Transverse colon (tissue), 4 donors: ENCODE measurements around the gene CSNK1G1. TPM values are rescaled to one million over a fixed set of nuclear protein-coding genes. Genes with fewer than 3 reads are reported as not detected.

Experiments used
- DNase-seq: peaks from one replicate; pipeline ENCODE4 v3.0.0-alpha.2; 2019
- H3K27ac ChIP-seq, 4 donors: fragments of 200-600 bp; sonication (generic); 2 replicates each; pipeline ENCODE4 v1.5.1; 2016 to 2018; ENCODE audit warnings: inconsistent platforms in 4 of 4
- H3K27me3 ChIP-seq: fragments of 200-600 bp; sonication (generic); 2 replicates; pipeline ENCODE4 v1.5.1; 2017; ENCODE audit warnings: inconsistent platforms
- H3K36me3 ChIP-seq, 4 donors: fragments of 200-600 bp; sonication (generic); 2 replicates each; pipeline ENCODE4 v1.5.1; 2017 to 2019; ENCODE audit warnings: inconsistent platforms in 4 of 4
- H3K4me1 ChIP-seq, 4 donors: fragments of 200-600 bp; sonication (generic); 2 replicates each; pipeline ENCODE4 v1.5.1; 2017 to 2020; ENCODE audit warnings: inconsistent platforms in 4 of 4
- H3K4me3 ChIP-seq, 4 donors: fragments of 200-600 bp; sonication (generic); 1 replicate in 1 of 4; 2 replicates in 3 of 4; pipeline versions ENCODE4 v1.5.1 to v1.6.1; 2017 to 2019; ENCODE audit warnings: inconsistent platforms in 4 of 4
- H3K9me3 ChIP-seq, 2 donors: fragments of 200-600 bp; sonication (generic); 2 replicates each; pipeline ENCODE4 v1.5.1; 2017 to 2019; ENCODE audit warnings: inconsistent platforms in 2 of 2
- CTCF ChIP-seq, 5 experiments: fragments of 200-600 bp in 3 of 5; fragments of 450-650 bp in 2 of 5; sonication (generic) in 3 of 5; IDR thresholded peaks; 1 replicate in 2 of 5; 2 replicates in 3 of 5; pipeline ENCODE4 v1.5.1; 2016 to 2017; ENCODE audit warnings: antibody characterized with exemption in 5 of 5, inconsistent platforms in 3 of 5, mild to moderate bottlenecking in 2 of 5, moderate library complexity in 1 of 5
- EP300 ChIP-seq: sonication (generic); formaldehyde crosslinking; IDR thresholded peaks from one replicate; pipeline ENCODE4 v1.6.1; 2017; ENCODE audit warnings: antibody characterized with exemption, low read depth
- POLR2A ChIP-seq: fragments of 450-650 bp; IDR thresholded peaks from one replicate; pipeline ENCODE4 v1.6.1; 2016; ENCODE audit warnings: antibody characterized with exemption, mild to moderate bottlenecking, moderate library complexity
- POLR2AphosphoS5 ChIP-seq, 3 donors: sonication (generic); formaldehyde crosslinking; IDR thresholded peaks; one replicate each; pipeline ENCODE4 v1.6.1; 2016; ENCODE audit warnings: antibody characterized with exemption in 3 of 3
- WGBS, 2 donors: methylation state at CpG; one replicate each; pipeline ENCODE4 v1.1.5; 2018; ENCODE audit warnings: low coverage in 1 of 2; 5-methylcytosine and 5-hydroxymethylcytosine counted together
- in situ Hi-C, 4 donors: fragments of 200-750 bp; cut with MboI; loops; one replicate each; pipeline versions ENCODE4 v1.15.0 to v1.15.1; 2017; ENCODE audit warnings: low sequenced_read_pairs in 3 of 4, low pct_ligation_motif_present in 1 of 4, low pct_unique_long_range_greater_than_20kb in 1 of 4
- intact Hi-C: fragments of 100-400 bp; cut with DNase I; formaldehyde crosslinking; loops from one replicate; pipeline ENCODE4 v1.15.1; 2023; ENCODE audit warnings: low total_unique reads
- total RNA-seq, 4 donors: library from RNA; depleted of rRNA; stranded (reverse); fragments of >200 nt; gene quantifications; one replicate each; pipeline ENCODE4 v1.1.0, GENCODE V29; 2016

Gene CSNK1G1
- total RNA-seq, 4 donors from 2014 or later: 6.2 to 34.4 (median 19.7) TPM

GRCh38 chr15:64247535-64247905 lies 108.5 kb downstream of the CSNK1G1 start:
- peak overlapping the region; percentile 40 to 74 (median 58) for H3K27ac ChIP-seq
- DNase-seq: no peak
- in situ Hi-C loops (no loop called here), intact Hi-C loops (no loop called here)
- no peaks in the 10 kb centered on the region for H3K36me3 ChIP-seq
- TF ChIP-seq POLR2AphosphoS5 (IDR thresholded peaks at IDR 0.05) (no peak), POLR2A (no peak), CTCF (IDR thresholded peaks at IDR 0.05) (no peak), EP300 (no peak)
- H3K9me3 ChIP-seq: no peaks in the 10 kb centered on the region
- H3K4me1 ChIP-seq: peaks cover 5 to 49% (median 31%) of the 10 kb centered on the region in 4 donors
- H3K27me3 ChIP-seq: no peaks in the 10 kb centered on the region
- no peak overlapping the region for H3K4me3 ChIP-seq

DNA sequence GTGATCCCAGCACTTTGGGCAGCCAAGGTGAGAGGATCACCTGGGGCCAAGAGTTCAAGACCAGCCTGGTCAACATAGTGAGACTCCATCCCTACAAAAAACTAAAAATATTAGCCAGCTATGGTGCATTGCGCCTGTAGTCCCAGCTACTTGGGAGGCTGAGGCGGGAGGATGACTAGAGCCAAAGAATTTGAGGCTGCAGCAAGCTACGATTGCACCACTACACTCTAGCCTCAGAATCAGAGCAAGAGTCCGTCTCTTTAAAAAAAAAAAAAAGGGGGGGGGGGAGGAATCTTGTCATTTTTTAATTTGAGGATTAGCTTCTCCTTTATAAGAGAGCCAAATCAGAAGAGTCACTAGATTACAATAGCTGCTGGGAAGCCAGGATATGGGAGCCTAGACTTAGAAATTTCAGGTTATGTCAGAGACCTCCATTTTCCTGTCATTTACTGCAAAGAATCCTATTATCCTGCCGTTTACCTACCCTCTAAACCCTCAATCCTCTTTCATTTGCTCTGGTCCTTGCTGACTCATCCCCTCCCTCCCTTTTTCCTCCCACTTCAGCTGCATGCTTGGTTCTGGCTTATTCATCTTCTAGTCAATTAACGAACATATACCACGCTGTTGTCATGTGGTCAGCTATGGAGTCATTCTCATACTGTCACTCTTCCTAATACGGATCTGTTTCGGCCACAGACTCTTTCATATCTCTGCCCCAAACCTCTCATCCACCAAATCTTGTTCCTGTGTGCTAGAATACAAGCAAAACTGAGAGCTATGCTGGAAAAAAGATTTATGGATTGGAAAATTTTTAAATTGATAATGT lies 109.4 kb downstream of the CSNK1G1 start:
- Histone ChIP-seq H3K4me1 (peaks cover 5 to 49% (median 31%) of the 10 kb centered on the region in 4 donors), H3K27ac (peak overlapping the region in 1 of 4 donors; percentile 74), H3K36me3 (no peaks in the 10 kb centered on the region), H3K27me3 (no peaks in the 10 kb centered on the region), H3K9me3 (no peaks in the 10 kb centered on the region), H3K4me3 (no peak overlapping the region)
- in situ Hi-C loops: no loop called here
- no peak for TF ChIP-seq EP300
- TF ChIP-seq POLR2A: no peak
- TF ChIP-seq POLR2AphosphoS5 (IDR thresholded peaks at IDR 0.05): no peak
- no peak for TF ChIP-seq CTCF (IDR thresholded peaks at IDR 0.05)
- intact Hi-C loops: no loop called here
- no peak for DNase-seq
- 72 to 73% methylated on average over 6 to 9 of the region's 9 CpGs for WGBS, 2 donors

DNA sequence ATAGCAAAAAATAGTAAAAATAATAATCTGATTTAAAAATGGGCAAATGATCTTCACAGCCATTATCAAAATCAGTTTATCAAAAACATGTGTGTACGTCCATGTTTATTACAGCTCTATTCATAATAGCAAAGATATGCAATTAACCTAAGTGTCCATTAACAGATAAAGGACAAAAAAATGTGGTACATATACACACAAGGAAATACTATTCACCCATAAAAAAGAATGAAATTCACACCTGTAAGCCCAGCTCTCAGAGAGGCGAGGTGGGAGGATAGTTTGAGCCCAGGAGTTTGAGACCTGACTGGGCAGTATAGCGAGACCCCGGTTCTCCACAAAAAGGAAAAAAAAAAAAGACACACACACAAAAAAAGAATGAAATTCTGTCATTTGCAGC lies 110.6 kb downstream of the CSNK1G1 start:
- intact Hi-C loops (no loop called here), in situ Hi-C loops (no loop called here)
- TF ChIP-seq POLR2AphosphoS5 (IDR thresholded peaks at IDR 0.05) (no peak), CTCF (IDR thresholded peaks at IDR 0.05) (no peak), POLR2A (no peak), EP300 (no peak)
- H3K4me1 ChIP-seq: peaks cover 5 to 45% (median 30%) of the 10 kb centered on the region in 4 donors
- WGBS, 2 donors: 94 to 100% methylated on average over 1 to 4 of the region's 4 CpGs
- no peak overlapping the region for H3K4me3 ChIP-seq
- H3K27ac ChIP-seq: no peak overlapping the region
- H3K27me3 ChIP-seq: no peaks in the 10 kb centered on the region
- no peak for DNase-seq
- H3K36me3 ChIP-seq: no peaks in the 10 kb centered on the region
- no peaks in the 10 kb centered on the region for H3K9me3 ChIP-seq

- no peak for TF ChIP-seq POLR2AphosphoS5 (IDR thresholded peaks at IDR 0.05)
- no peak for TF ChIP-seq CTCF (IDR thresholded peaks at IDR 0.05)
- Histone ChIP-seq H3K9me3 (no peaks in the 10 kb centered on the region), H3K27me3 (no peaks in the 10 kb centered on the region), H3K4me3 (no peak overlapping the region), H3K27ac (peak overlapping the region in 2 of 4 donors; percentile 42 to 49), H3K36me3 (no peaks in the 10 kb centered on the region), H3K4me1 (peaks cover 0 to 50% (median 19%) of the 10 kb centered on the region in 4 donors)
- in situ Hi-C loops (no loop called here), intact Hi-C loops (no loop called here)
- WGBS, 2 donors: 54 to 59% methylated on average over 1 to 3 of the region's 3 CpGs
- no peak for DNase-seq
Observed at GRCh38 chr15:64237677-64238076, 118.3 kb downstream of the CSNK1G1 start.
